ENCODE results near the gene STUM. TPM values are rescaled to one million over a fixed set of nuclear protein-coding genes. Genes with fewer than 3 reads are reported as not detected.

Gene STUM
- polyA plus RNA-seq, 1 donor (not counting 4 experiments of a cell fraction or from before 2014, with no cell fraction given): 0.01 TPM

DNA sequence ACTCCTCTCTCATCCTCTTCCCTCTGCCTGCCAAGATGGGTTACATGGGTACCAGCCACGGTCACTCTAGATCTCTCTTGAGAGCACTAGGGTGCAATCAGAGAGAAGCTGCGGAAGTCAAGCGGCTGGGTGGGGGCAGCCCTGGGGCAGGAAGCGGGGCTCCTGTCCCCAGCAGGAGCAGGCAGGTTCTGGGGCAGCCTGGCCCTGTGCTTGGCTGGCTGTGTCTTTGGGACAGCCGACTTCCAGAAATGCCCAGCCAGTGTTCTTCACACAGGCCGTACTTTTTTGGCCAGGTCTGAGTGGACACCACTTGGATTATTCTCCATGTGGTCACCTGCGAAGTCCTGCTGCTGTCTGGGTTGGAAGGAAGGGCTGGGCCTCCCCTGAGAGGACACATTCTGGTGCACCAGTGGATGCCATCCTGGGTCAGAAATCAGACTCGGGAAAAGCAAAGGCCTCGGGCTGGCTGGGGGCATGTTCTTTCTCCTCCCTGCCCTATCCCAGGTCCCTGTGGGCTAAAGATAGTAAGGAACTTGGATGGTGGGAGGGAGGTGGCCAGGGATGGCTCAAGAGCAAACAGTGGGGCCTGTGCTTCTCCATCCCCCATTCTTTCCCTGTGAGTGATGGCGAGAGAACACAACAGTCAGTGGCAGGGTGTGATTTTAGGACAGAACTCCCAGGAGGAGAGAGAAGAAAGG, 96.9 kb downstream of the STUM start:
- no peaks in the 10 kb centered on the region for H3K9me1 ChIP-seq (ENCODE audit: control insufficient read depth, extremely low read depth, insufficient read depth, low read length)
- H3K4me1 ChIP-seq (ENCODE audit: control insufficient read depth, extremely low read depth, insufficient read depth, low read length): peaks cover 10% of the 10 kb centered on the region
- TF ChIP-seq EZH2 (IDR thresholded peaks at IDR 0.05; ENCODE audit: low read length): no peak
- TF ChIP-seq, protein P1, sequence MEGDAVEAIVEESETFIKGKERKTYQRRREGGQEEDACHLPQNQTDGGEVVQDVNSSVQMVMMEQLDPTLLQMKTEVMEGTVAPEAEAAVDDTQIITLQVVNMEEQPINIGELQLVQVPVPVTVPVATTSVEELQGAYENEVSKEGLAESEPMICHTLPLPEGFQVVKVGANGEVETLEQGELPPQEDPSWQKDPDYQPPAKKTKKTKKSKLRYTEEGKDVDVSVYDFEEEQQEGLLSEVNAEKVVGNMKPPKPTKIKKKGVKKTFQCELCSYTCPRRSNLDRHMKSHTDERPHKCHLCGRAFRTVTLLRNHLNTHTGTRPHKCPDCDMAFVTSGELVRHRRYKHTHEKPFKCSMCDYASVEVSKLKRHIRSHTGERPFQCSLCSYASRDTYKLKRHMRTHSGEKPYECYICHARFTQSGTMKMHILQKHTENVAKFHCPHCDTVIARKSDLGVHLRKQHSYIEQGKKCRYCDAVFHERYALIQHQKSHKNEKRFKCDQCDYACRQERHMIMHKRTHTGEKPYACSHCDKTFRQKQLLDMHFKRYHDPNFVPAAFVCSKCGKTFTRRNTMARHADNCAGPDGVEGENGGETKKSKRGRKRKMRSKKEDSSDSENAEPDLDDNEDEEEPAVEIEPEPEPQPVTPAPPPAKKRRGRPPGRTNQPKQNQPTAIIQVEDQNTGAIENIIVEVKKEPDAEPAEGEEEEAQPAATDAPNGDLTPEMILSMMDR (optimal IDR thresholded peaks at IDR 0.05 in 1 of 3, IDR thresholded peaks at IDR 0.05 in 1 of 3, conservative IDR thresholded peaks at IDR 0.05 in 1 of 3; ENCODE audit: extremely low read depth in 1 of 3, insufficient read depth in 2 of 3, low read length in 3 of 3): no peak
- no peak overlapping the region for H3K9ac ChIP-seq (ENCODE audit: control insufficient read depth, extremely low read depth, insufficient read depth, low read length)
- H4K20me1 ChIP-seq (ENCODE audit: control insufficient read depth, extremely low read depth, insufficient read depth, low read length): peaks cover 3% of the 10 kb centered on the region
- no peak overlapping the region for H3K4me2 ChIP-seq (ENCODE audit: control insufficient read depth, extremely low read depth, insufficient read depth, low read depth, low read length)
- H3K36me3 ChIP-seq (ENCODE audit: control insufficient read depth in 2 of 2, extremely low read depth in 1 of 2, insufficient read depth in 2 of 2, low read length in 2 of 2): peaks cover 3 to 5% of the 10 kb centered on the region in 2 experiments
- no peaks in the 10 kb centered on the region for H3K27me3 ChIP-seq (ENCODE audit: control insufficient read depth, extremely low read depth, insufficient read depth, low read length)
- H2AFZ ChIP-seq (ENCODE audit: control insufficient read depth, low read length): no peak overlapping the region
- dilution Hi-C loops (cut with MboI; ENCODE audit: extremely low pct_ligation_motif_present, low sequenced_read_pairs): no loop called here
- H3K27ac ChIP-seq (ENCODE audit: control insufficient read depth, insufficient read depth, low read length): no peak overlapping the region
- H3K4me3 ChIP-seq (ENCODE audit: control insufficient read depth in 2 of 3, extremely low read depth in 1 of 3, insufficient read depth in 2 of 3, low read depth in 1 of 3, low read length in 3 of 3): no peak overlapping the region
- FAIRE-seq: no peak
- no peak for DNase-seq (ENCODE audit: low read depth, low spot score)
- H3K79me2 ChIP-seq (ENCODE audit: control insufficient read depth, insufficient read depth, low read length): no peaks in the 10 kb centered on the region
- no peaks in the 10 kb centered on the region for H3K9me3 ChIP-seq (ENCODE audit: control insufficient read depth, low read depth, low read length)

DNA sequence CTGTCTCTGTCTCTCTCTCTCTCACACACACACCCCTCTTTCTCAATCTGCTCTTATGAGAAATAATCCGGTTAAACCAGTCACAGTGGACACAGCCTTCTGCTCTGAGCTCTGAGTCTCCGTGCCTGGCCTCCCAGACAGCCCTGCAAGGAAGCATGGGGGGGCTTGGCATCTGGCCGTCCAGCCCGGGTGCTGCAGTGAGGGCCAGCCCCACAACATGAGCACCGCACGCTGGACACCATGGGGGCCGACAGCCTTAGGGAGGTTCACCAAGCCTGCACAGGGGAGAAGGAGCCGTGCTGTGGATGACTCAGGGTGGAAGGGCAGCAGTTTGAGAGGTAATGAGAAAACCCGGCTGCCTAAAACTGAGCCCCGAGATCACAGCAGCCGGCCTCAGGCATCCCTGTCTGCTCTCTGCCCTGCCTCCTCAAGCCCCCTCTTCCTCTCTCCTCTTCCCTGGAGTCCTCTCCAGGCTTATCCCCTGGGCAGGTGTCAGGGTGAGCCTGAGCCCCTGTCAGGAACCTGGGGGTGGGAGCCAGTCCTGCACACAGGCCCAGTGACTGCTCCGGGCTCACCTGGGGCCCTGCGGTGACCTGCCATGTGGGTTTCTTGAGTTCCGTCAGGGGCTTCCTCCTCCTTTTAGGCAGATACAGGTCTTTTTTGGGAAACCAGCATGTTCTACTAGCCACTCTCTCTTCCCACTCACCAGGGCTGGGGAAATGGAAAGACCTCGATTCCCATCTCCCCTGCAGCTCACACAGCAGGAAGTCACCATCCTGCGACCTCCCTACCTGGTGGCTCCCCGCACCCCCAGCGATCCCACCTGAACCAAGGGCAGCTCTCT, 97.7 kb downstream of the STUM start:
- Histone ChIP-seq H3K9ac (ENCODE audit: control insufficient read depth, extremely low read depth, insufficient read depth, low read length) (no peak overlapping the region), H3K4me2 (ENCODE audit: control insufficient read depth, extremely low read depth, insufficient read depth, low read depth, low read length) (no peak overlapping the region), H3K4me1 (ENCODE audit: control insufficient read depth, extremely low read depth, insufficient read depth, low read length) (peaks cover 10% of the 10 kb centered on the region), H3K4me3 (ENCODE audit: control insufficient read depth in 2 of 3, extremely low read depth in 1 of 3, insufficient read depth in 2 of 3, low read depth in 1 of 3, low read length in 3 of 3) (no peak overlapping the region), H3K27me3 (ENCODE audit: control insufficient read depth, extremely low read depth, insufficient read depth, low read length) (no peaks in the 10 kb centered on the region), H2AFZ (ENCODE audit: control insufficient read depth, low read length) (no peak overlapping the region), H4K20me1 (ENCODE audit: control insufficient read depth, extremely low read depth, insufficient read depth, low read length) (peaks cover 3% of the 10 kb centered on the region), H3K36me3 (ENCODE audit: control insufficient read depth in 2 of 2, extremely low read depth in 1 of 2, insufficient read depth in 2 of 2, low read length in 2 of 2) (peaks cover 3 to 5% of the 10 kb centered on the region in 2 experiments), H3K79me2 (ENCODE audit: control insufficient read depth, insufficient read depth, low read length) (no peaks in the 10 kb centered on the region), H3K9me3 (ENCODE audit: control insufficient read depth, low read depth, low read length) (no peaks in the 10 kb centered on the region), H3K27ac (ENCODE audit: control insufficient read depth, insufficient read depth, low read length) (no peak overlapping the region), H3K9me1 (ENCODE audit: control insufficient read depth, extremely low read depth, insufficient read depth, low read length) (no peaks in the 10 kb centered on the region)
- FAIRE-seq (no peak), DNase-seq (ENCODE audit: low read depth, low spot score) (no peak)
- TF ChIP-seq, protein P1 (optimal IDR thresholded peaks at IDR 0.05 in 1 of 3, IDR thresholded peaks at IDR 0.05 in 1 of 3, conservative IDR thresholded peaks at IDR 0.05 in 1 of 3; ENCODE audit: extremely low read depth in 1 of 3, insufficient read depth in 2 of 3, low read length in 3 of 3): no peak
- TF ChIP-seq EZH2 (IDR thresholded peaks at IDR 0.05; ENCODE audit: low read length): no peak
- dilution Hi-C loops (cut with MboI; ENCODE audit: extremely low pct_ligation_motif_present, low sequenced_read_pairs): no loop called here

All from keratinocyte (primary cell).